ENCODE results near the gene DNAJB11. TPM values are rescaled to one million over a fixed set of nuclear protein-coding genes. Genes with fewer than 3 reads are reported as not detected.
"Not testable (repeated sequence)": the region's sequence is repeated elsewhere in the genome, so short reads cannot be mapped to it uniquely, and the experiment has no call there.

DNAJB11 gene
- polyA plus RNA-seq (ENCODE audit: insufficient read length in 3 of 3) = 10 to 100 TPM; 65.8 to 68.8 (median 67.4) TPM

DNA sequence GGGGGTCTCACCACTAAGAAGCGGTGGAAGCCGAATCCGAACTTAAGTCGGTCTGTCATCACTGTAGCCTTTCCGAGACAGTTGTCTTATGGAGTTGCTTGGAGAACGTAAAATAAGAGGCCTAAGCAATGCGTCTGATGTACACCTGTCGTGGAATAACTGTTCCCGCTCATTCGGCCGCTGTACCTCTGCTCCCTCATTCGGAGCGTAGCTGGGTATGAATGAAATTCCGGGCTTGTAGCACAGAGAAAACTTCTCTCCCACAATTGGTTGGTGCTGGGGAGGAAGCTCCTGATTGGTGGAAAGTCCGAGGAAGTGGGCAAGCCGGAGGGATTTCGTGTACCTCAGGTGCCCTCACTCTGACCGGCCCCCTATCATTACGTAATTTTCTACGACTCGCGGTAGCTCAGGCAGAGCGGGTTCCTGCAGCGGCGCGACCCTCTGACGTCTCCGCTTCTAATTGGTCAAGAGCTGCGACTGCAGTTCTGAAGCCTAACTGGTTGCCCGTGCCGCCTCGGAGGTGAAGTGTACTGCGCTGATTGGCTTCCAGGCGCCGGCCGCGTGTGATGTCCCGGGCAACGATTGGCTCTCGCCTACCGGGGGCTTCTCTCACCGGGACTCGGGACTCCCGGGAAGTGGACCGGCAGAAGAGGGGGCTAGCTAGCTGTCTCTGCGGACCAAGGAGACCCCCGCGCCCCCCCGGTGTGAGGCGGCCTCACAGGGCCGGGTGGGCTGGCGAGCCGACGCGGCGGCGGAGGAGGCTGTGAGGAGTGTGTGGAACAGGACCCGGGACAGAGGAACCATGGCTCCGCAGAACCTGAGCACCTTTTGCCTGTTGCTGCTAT is at the start of gene DNAJB11:
Gene DNAJB11, plus strand, starts transcription at position 625 of the 845 bp plus-strand sequence. Its CDS starts 178 bp downstream, at position 803.
- DNase-seq (ENCODE audit: low read depth in 3 of 3, low spot score in 2 of 3) = peak; percentile 95 to 99 (median 98)

- DNase-seq (ENCODE audit: low read depth in 3 of 3, low spot score in 2 of 3) = no peak
Observed at GRCh38 chr3:186520957-186521842, 49.3 kb upstream of the DNAJB11 start.

GRCh38 chr3:186523022-186523421 is 47.5 kb upstream of the DNAJB11 start:
- no peak for DNase-seq (ENCODE audit: low read depth in 3 of 3, low spot score in 2 of 3)

GRCh38 chr3:186523434-186523833 is 47.1 kb upstream of the DNAJB11 start:
- DNase-seq (ENCODE audit: low read depth in 3 of 3, low spot score in 2 of 3) = no peak

DNA sequence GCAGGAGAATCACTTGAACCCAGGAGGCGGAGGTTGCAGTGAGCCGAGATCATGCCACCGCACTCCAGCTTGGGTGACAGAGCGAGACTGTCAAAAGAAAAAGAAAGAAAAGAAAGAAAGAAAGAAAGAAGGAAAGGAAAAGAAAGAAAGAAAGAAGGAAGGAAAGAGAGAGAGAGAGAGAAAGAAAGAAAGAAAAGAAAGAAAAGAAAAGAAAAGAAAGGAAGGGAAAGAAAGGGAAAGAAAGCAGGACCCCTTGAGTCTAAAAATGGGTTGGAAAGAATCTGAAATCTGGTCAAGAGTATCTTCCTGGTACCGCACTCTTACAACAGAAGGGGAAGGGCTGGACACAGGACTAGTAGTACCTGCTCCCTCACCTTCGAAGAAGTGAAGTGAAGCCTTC is 45.9 kb upstream of the DNAJB11 start:
- DNase-seq (ENCODE audit: low read depth in 3 of 3, low spot score in 2 of 3) = no peak

DNA sequence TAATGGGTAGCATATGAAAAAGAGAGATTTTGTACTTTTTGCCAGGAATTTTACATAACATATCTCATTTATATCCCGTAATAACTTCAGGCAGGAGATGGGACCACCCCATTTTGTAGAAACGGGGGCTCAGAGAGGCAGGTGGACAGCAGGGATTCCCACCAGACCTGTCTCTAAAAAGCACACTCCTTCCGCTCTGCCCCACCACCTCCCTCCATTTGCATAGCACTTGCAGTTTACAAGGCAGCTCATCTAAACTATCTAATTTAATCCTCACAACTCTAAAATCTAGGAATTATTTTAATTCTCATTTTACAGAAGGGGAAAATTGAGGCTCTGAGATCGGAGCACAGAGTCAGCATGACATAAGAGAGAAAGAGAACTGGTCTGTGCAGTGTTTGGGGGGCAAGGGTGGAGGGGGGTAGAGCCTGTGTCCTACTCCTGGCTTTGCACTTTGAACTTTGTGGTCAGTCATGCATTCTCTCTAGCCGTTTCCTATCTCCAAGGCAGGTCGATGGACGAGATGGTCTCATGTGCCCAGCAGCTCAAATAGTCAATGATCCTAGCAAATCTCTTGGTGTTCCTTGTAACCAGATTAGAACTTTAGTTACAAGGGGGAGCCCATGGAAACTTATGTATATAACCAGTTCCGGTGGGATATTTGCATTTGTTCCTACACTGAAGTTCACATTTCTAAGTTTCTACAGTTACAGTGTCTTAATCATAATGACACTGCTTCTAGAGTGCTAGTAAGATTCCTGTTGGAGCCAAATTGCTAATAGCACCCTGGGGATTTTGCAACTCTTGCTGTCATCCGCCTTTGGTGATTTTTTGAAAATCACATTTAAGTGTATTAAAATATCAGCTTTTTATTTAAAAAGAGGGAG is 44.9 kb upstream of the DNAJB11 start:
- DNase-seq (ENCODE audit: low read depth in 3 of 3, low spot score in 2 of 3) = no peak

DNA sequence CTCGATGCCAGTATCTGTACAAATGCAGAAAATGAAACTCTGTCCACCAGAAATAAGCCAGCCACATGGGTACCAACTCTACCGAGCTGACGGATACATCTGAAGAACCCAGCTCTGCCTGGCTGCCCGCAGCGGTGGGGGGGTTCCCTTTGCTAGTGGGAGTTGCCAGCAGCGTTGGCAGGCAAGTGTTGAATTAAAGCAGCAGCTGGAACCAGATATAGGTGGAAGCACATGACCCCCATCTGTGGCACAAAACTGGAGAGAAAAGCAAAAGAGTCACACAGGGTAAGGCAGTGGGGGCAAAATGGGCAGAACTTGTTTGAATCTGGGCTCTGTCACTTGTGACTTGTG is 44.3 kb upstream of the DNAJB11 start:
- DNase-seq (ENCODE audit: low read depth in 3 of 3, low spot score in 2 of 3) = no peak

DNA sequence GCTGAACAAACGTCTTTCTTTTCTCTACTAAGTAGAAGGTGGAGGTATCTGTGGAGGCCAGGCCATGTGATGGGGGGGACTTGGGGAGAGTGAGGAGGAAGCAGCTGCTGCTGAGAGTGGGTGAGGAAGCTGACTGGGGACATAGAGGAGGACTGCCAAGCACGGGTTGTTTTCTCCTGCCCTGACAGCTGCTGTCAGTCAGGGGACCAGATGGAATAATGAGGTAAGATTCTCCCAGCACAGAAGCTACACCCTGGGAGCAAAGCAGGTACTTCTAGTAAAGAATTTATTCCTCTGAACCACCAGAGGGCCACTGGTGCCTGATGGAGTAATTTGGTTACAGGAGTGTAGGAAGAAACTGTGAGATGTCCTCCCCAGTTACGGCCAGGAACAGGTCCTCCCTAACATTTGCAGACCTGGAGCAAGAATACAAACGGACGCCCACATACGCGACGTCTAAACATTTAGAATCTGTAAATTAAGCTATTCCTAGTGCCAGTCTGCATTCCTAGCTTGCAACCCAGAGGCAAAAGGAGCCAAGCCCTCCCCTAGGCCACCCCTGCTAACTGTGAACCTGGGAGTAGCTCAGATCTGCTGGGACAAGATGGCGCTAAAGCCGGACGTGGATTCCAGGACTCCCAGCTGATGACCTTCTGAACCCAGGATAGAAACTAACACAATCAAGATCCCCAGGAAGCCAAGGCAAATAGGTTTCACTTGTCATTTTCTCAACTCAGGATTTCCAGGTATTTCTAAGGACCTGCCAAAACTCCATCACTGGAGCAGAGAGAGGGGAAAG is 41.1 kb upstream of the DNAJB11 start:
- DNase-seq (ENCODE audit: low read depth in 3 of 3, low spot score in 2 of 3) = no peak

DNA sequence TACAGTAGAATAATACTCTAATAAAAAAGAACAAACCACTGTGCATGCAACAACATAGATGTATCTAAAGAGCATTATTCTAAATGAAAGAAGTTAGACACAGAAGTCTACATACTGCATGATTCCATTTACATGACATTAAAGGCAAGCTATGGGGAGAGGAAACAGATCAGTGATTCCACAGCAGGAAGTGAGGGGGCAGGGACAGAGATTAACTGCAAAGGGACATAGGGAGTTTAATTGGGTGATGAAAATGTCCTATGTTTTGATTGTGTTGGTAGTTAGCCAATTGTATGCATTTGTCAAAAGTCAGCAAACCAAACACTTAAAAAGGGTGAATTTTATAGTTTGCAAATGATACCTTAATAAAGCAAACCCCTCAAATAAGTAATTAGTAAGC is 40.1 kb upstream of the DNAJB11 start:
- DNase-seq (ENCODE audit: low read depth in 3 of 3, low spot score in 2 of 3) = no peak

- not testable (repeated sequence) for DNase-seq (ENCODE audit: low read depth in 3 of 3, low spot score in 2 of 3)
Observed at GRCh38 chr3:186531694-186532093, 38.8 kb upstream of the DNAJB11 start.

DNA sequence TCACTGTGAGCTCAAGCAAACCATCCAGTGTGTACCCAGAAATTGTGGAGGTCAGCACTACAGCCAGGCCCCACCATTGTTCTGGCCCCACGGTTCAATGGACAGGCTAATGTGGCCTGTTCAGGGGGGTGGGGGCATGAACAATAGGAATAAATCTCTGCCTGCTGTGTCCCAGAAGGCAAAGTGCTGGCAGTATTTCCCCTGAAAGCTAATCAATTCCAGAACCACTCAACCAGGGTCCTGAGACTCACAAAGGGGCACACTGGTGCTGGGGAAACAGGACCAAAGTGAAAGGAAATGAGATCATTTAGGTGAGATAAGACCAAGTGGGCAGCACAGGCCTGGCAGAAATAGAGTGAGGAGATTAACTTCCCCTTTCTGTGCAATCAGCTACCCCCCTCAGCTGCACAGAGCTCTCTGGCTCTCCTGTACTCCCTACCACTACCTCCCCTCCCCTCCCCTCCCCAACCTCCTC is 37.9 kb upstream of the DNAJB11 start:
- DNase-seq (ENCODE audit: low read depth in 3 of 3, low spot score in 2 of 3) = no peak

DNA sequence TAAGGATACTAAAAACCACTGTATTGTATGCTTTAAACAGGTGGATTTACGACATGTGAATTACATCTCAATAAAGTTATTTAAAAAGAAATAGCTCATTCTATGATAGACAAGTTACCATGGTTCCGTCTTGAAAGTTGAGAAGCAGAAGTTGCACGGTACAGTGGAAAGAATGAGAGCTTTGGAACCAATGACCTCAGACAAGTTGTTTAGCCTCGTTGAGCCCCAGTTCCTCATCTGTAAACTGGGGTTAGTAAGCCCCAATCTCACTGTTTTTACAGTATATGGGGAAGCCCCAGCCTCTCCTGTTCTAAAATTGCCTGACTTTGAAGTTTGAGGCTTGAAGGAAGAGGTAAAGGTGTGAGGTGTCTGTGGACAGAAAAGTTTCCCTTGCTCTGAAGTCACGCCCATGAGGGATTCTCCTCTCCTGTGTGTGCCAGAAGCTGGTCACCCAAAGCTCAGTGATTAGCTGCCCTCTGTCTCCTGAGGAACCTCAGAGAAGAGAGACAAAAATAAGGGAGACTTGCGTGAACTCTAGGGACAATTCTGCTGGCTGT is 36.3 kb upstream of the DNAJB11 start:
- no peak for DNase-seq (ENCODE audit: low read depth in 3 of 3, low spot score in 2 of 3)

DNA sequence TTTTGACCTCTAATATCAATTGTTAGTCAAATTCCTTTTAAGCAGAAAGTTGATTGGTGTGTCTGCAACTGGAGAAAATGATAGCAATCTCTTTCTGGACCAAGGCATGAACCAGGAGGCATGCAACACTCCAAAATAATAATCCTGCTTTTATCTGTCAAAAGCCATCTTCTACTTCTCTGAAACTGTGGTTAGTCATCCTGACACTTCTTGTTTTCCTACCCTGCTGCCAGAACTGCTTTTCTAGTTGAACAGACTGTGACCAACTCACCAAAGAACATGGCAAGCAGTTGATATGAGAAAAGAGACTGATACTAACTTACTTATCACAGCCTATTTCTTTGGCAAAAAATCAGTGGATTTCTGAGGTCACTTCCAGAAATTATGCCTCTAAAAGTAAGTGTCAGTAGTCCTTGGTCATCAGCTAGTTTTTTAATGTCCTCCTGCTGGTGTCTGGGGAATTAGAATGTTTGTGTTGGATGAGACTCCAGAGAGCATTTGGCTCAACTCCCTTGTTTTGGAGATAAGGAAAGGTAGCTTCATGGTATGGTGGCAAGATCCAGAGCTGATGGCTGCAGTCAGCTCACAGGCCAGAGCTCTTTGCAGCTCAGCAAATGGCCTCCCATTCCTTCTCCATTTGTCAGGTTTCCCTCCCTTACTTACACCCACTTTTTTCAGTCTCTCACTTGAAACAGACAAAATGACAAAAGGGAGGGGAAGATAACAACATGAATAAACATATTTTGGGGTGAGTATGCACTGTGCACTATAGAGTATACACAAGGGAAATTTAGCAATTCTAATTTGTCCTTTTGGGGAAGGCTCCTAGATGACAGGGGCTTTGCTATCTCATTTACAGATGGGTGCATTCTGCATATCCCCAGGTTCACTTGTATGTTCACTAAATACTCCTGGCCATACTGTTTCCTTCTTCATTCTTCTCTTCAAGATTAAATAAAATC is 33.4 kb upstream of the DNAJB11 start:
- DNase-seq (ENCODE audit: low read depth in 3 of 3, low spot score in 2 of 3) = no peak

GRCh38 chr3:186538779-186539178 is 31.7 kb upstream of the DNAJB11 start:
- DNase-seq (ENCODE audit: low read depth in 3 of 3, low spot score in 2 of 3) = no peak

GRCh38 chr3:186540221-186540834 is 30.2 kb upstream of the DNAJB11 start:
- peak; percentile 63 to 69 (median 66) for DNase-seq (ENCODE audit: low read depth in 3 of 3, low spot score in 2 of 3)

DNA sequence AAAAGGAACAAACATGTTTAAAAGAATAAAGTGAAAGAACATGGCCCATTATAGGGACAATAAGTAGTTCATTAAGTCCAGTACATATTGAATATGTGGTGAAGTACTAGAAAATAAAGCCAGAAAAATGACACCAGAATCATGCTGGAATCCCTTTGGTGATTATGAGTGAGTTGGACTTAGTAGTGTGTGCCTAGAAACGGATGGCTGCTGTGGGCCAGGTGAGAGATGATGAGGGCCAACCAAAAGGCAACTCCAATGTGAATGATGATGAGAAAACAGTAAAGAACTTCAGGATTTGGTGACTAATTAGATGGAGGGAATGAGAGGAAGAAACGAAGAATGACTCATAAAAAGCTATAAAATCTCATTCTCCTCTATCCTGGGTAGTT is 29.7 kb upstream of the DNAJB11 start:
- DNase-seq (ENCODE audit: low read depth in 3 of 3, low spot score in 2 of 3) = no peak

DNA sequence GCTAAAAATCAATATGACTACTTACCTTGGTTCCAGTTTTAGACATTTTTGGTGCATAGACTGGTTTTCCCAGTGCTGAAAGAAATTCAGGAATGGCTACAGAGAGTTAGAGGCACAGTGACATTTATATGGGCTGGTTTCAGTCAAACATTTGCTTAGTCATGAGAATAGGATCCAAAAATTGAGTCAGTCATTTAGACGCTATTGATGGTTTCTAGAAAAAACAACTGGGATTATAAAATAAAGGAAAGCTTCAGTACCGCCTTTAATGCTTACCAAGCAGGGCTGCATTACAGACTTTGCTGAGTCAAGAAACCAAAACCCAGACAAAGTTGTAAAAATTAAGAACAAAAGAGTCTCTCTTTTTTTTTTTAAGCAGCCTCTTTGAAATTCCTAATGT is 26.2 kb upstream of the DNAJB11 start, which contains the start of gene CRYGS:
Gene CRYGS, minus strand, starts transcription at position 100 of the 400 bp plus-strand sequence. Its CDS starts 54 bp downstream, at position 46.
- no peak for DNase-seq (ENCODE audit: low read depth in 3 of 3, low spot score in 2 of 3)

- DNase-seq (ENCODE audit: low read depth in 3 of 3, low spot score in 2 of 3) = no peak
Observed at GRCh38 chr3:186549497-186549896, 21.0 kb upstream of the DNAJB11 start.
